Astrocyte of the spinal cord (primary cell): ENCODE data around the gene ARHGAP18.
"Not testable (repeated sequence)": the region's sequence is repeated elsewhere in the genome, so short reads cannot be mapped to it uniquely, and the experiment has no call there.

Source experiments
- DNase-seq: peaks from one replicate; pipeline ENCODE4 v3.0.0; 2011; ENCODE audit warnings: low read depth, low spot score
- H3K4me3 ChIP-seq: 2 replicates; pipeline ENCODE4 v1.5.1; 2011; ENCODE audit warnings: low read depth, mild to moderate bottlenecking, low read length, moderate library complexity
- in situ Hi-C: cut with HindIII; loops from 2 replicates; pipeline ENCODE4 v1.10.0; 2017; ENCODE audit warnings: low sequenced_read_pairs
- TF ChIP-seq, protein P1 (sequence below): IDR thresholded peaks from 2 replicates; pipeline ENCODE4 v1.5.1; 2012; ENCODE audit warnings: low read depth, mild to moderate bottlenecking, low read length, inconsistent platforms

The ARHGAP18 gene

DNA sequence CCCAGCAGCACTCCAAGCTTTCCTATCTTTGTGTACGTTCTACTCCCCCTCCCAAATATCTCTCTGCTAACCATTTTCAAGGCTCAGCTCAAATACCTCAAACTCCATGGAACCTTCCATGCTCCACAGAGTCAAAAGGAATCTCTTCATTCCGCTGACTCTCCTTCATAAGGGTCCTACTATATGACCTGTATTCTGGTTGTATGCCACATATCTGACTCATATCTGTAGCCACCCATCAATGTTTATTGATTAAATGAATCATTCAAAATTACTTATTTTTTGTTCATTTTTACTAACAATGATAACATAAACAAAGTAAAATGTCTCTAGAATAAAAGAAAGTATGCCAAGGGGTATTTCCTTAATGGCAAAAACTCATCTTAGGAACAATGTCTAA is 123.2 kb downstream of the ARHGAP18 start:
- peak; percentile 37 for DNase-seq
- TF ChIP-seq, protein P1, sequence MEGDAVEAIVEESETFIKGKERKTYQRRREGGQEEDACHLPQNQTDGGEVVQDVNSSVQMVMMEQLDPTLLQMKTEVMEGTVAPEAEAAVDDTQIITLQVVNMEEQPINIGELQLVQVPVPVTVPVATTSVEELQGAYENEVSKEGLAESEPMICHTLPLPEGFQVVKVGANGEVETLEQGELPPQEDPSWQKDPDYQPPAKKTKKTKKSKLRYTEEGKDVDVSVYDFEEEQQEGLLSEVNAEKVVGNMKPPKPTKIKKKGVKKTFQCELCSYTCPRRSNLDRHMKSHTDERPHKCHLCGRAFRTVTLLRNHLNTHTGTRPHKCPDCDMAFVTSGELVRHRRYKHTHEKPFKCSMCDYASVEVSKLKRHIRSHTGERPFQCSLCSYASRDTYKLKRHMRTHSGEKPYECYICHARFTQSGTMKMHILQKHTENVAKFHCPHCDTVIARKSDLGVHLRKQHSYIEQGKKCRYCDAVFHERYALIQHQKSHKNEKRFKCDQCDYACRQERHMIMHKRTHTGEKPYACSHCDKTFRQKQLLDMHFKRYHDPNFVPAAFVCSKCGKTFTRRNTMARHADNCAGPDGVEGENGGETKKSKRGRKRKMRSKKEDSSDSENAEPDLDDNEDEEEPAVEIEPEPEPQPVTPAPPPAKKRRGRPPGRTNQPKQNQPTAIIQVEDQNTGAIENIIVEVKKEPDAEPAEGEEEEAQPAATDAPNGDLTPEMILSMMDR, result no peak
- H3K4me3 ChIP-seq, result no peak overlapping the region
- in situ Hi-C loops, result no loop called here

DNA sequence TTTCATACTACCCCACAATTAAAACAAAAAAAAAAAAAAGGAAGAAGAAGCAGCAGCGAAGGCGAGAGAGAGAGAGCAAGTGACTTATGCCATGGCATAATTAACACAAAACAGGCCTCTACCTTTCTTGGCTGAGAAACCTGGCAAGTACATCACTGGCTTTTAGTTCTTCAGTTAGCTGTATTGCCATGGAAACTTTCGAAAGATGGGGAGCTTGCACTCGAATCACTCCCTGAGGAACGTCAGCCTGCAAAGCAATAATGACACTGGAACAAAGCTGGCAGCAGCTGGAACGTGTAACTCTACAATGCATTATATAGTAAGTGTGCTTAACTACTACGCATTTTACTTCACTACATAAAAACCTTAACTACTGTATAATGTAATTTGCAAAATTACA is 126.1 kb downstream of the ARHGAP18 start:
- TF ChIP-seq, protein P1, result no peak
- H3K4me3 ChIP-seq, result no peak overlapping the region
- DNase-seq, result no peak
- in situ Hi-C loops, result no loop called here

DNA sequence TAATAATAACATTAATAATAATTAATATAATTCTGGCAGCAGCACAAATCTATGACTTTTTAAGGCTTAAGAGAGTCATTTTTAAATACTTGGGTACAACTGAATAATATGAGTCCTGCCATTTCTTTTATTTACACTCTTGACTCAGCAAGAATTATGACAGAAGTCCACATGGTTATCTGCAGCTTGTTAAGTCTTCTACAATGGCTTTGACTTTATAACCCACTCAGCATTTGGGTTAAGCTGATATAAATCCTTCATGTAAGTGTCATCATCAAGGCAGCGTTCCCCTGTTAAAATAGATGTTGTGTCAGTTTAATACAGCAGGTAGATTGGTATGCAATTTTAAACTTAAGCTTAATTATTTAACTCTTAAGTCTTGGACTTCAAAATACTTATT is 131.7 kb downstream of the ARHGAP18 start:
- TF ChIP-seq, protein P1, result no peak
- in situ Hi-C loops, result no loop called here
- DNase-seq, result no peak
- no peak overlapping the region for H3K4me3 ChIP-seq

DNA sequence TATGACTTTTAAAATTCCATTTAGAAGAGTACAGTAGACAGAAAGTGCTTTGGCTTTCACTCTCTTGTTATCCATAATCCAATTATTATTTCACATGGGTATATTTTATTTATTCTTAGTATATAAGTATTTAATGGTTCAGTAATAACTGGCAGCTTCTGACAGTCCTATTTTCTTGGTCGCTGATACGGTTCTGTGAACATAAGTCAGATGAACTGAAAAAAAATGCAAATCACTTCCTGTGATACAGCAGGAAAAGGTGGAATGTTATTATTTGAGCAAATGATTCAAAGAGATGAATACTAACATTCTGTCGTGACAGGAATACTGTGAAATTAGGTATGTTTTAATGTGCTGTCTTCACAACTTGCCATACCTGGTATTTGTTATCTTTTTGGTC is 132.3 kb downstream of the ARHGAP18 start:
- DNase-seq, result no peak
- in situ Hi-C loops, result no loop called here
- no peak overlapping the region for H3K4me3 ChIP-seq
- TF ChIP-seq, protein P1, result no peak

DNA sequence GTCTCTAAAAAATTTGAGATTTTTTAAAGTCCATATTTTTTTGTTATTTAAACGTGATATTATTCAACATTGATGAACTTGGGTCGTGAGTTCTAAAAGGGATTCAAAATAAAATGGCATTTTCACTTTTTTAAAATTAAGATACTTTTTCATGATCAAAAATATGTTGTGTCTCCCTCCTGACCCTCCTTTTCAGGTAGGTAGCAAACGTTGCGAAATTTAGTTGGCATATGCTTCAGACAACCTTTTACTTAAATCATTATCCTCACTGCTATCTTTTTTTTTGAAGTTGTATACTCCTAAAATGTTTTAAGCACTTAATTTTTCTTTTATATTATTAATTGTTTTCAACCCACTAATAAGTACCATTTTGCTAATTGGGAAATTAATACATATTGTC is 133.5 kb downstream of the ARHGAP18 start:
- TF ChIP-seq, protein P1, result no peak
- in situ Hi-C loops, result no loop called here
- no peak overlapping the region for H3K4me3 ChIP-seq
- DNase-seq, result no peak

DNA sequence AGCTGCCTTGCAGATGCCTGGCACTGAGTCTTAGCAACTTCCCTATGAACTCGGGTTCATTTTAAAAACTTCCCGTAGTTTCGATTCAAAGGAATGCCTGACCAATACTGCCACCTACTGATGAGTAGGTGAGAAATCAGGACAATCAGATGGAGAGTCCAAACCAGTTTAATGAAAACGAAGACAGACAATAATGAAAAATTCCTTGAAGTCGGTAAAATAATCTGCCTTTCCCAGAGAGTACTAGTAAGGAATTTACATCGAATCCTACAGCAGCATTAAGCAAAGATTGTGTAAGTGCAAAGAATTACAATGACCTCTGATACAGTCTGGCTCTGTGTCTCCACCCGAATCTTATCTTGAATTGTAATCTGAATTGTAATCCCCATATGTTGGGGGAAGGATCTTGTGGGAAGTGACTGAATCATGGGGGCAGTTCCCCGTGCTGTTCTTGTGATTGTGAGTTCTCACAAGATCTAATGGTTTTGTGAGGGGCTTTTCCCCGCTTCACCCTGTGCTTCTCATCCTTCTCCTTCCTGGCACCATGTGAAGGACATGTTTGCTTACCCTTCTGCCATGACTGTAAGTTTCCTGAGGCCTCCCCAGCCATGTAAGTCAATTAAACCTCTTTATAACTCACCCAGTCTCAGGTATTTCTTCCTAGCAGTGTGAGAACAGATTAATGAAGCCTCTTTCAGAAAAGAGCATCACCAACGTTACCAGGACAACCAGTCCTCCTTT is 134.4 kb downstream of the ARHGAP18 start:
- in situ Hi-C loops, result no loop called here
- DNase-seq, result peak; percentile 75
- TF ChIP-seq, protein P1, result peak; percentile 66
- H3K4me3 ChIP-seq, result no peak overlapping the region

DNA sequence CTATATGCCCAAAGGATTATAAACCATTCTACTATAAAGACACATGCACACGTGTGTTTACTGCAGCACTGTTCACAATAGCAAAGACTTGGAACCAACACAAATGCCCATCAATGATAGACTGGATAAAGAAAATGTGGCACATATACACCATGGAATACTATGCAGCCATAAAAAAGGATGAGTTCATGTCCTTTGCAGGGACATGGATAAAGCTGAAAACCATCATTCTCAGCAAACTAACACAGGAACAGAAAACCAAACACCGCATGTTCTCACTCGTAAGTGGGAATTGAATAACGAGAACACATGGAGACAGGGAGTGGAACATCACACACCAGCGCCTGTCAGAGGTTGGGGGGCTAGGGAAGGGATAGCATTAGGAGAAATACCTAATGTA is 135.4 kb downstream of the ARHGAP18 start:
- DNase-seq, H3K4me3 ChIP-seq, in situ Hi-C loops: not testable (repeated sequence)

DNA sequence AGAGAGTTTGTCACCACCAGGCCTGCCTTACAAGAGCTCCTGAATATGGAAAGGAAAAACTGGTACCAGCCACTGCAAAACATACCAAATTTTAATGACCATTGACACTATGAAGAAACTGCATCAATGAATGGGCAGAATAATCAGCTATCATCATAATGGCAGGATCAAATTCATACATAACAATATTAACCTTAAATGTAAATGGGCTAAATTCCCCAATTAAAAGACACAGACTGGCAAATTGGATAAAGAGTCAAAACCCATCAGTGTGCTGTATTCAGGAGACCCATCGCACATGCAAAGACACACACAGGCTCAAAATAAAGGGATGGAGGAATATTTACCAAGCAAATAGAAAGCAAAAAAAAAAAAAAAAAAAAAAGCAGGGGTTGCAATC is 139.0 kb downstream of the ARHGAP18 start:
- in situ Hi-C loops, H3K4me3 ChIP-seq, DNase-seq: not testable (repeated sequence)
